Mammary epithelial cell (primary cell): ENCODE results near the gene AMER2.

Experiments used
- CTCF ChIP-seq, 2 donors: IDR thresholded peaks in 1 of 2; conservative IDR thresholded peaks in 1 of 2; 2 replicates each; pipeline ENCODE4 v1.5.1; 2011 to 2012; ENCODE audit warnings: inconsistent platforms in 2 of 2, low read length in 2 of 2, mild to moderate bottlenecking in 2 of 2, control low read depth in 1 of 2, low read depth in 1 of 2; ENCODE audit not compliant: insufficient read depth in 1 of 2; ENCODE audit errors: extremely low read depth in 1 of 2
- EZH2 ChIP-seq: IDR thresholded peaks from 2 replicates; pipeline ENCODE4 v1.6.1; 2012; ENCODE audit warnings: low read length, inconsistent platforms, borderline replicate concordance

- TF ChIP-seq CTCF (conservative IDR thresholded peaks at IDR 0.05 in 1 of 2, IDR thresholded peaks at IDR 0.05 in 1 of 2; ENCODE audit: extremely low read depth in 1 of 2, insufficient read depth in 1 of 2, low read depth in 1 of 2, low read length in 2 of 2) = no peak
- TF ChIP-seq EZH2 = no peak
Measured at GRCh38 chr13:25117312-25117711, 54.8 kb downstream of the AMER2 start.
